Activated naive CD4-positive, alpha-beta T cell (primary cell): ENCODE data around the gene STRIP2.
A peak's percentile ranks its signal among the peaks of the same experiment; 100 is the strongest.
"Not testable (repeated sequence)": the region's sequence is repeated elsewhere in the genome, so short reads cannot be mapped to it uniquely, and the experiment has no call there.

Experiments used
- DNase-seq, 4 experiments: peaks; one replicate each; lab custom pipeline; 2025; lab: John Stamatoyannopoulos, UW

Gene STRIP2

GRCh38 chr7:129530795-129531391, 96.7 kb downstream of the STRIP2 start:
- DNase-seq = peak in 1 of 4 experiments; percentile 8

GRCh38 chr7:129531721-129532120, 97.5 kb downstream of the STRIP2 start:
- DNase-seq = no peak

- DNase-seq = no peak
These were observed 98.1 kb downstream of the STRIP2 start for GRCh38 chr7:129532375-129532774.

- not testable (repeated sequence) for DNase-seq
These were observed 100.5 kb downstream of the STRIP2 start for GRCh38 chr7:129534558-129535274.

GRCh38 chr7:129535896-129536295, 101.7 kb downstream of the STRIP2 start:
- no peak for DNase-seq

GRCh38 chr7:129536323-129536722, 102.1 kb downstream of the STRIP2 start:
- DNase-seq = no peak
